Activated naive CD4-positive, alpha-beta T cell treated with anti-CD3 and anti-CD28 coated beads, Interleukin-2, amount 50 U/mL, for 24 hours (primary cell): Measurements from ENCODE around the gene LRRC52.
"Not testable (repeated sequence)": the region's sequence is repeated elsewhere in the genome, so short reads cannot be mapped to it uniquely, and the experiment has no call there.

Experiments
- H3K27ac Mint-ChIP-seq: one replicate; pipeline ENCODE4 v1.8.0; 2021; ENCODE audit warnings: mild to moderate bottlenecking, mixed read lengths
- H3K27me3 Mint-ChIP-seq: one replicate; pipeline ENCODE4 v1.8.0; 2021; ENCODE audit warnings: mixed read lengths
- H3K36me3 Mint-ChIP-seq: one replicate; pipeline ENCODE4 v1.8.0; 2021; ENCODE audit warnings: mixed read lengths
- H3K4me1 Mint-ChIP-seq: one replicate; pipeline ENCODE4 v1.8.0; 2021; ENCODE audit warnings: mixed read lengths
- H3K4me3 Mint-ChIP-seq: one replicate; pipeline ENCODE4 v1.8.0; 2021; ENCODE audit warnings: mild to moderate bottlenecking, mixed read lengths
- H3K9me3 Mint-ChIP-seq: one replicate; pipeline ENCODE4 v1.8.0; 2021; ENCODE audit warnings: mixed read lengths

Gene LRRC52

GRCh38 chr1:165595246-165595938 lies 51.6 kb downstream of the LRRC52 start:
- H3K4me3 Mint-ChIP-seq = no peak overlapping the region
- H3K4me1 Mint-ChIP-seq = peaks cover 28% of the 10 kb centered on the region
- H3K27me3 Mint-ChIP-seq = peaks cover 34% of the 10 kb centered on the region
- H3K9me3 Mint-ChIP-seq = no peaks in the 10 kb centered on the region
- H3K27ac Mint-ChIP-seq = no peak overlapping the region
- H3K36me3 Mint-ChIP-seq = peaks cover 1% of the 10 kb centered on the region

GRCh38 chr1:165597883-165598675 lies 54.3 kb downstream of the LRRC52 start:
- Mint-ChIP-seq H3K4me3 (peak overlapping the region; percentile 97), H3K9me3 (no peaks in the 10 kb centered on the region), H3K27ac (peak overlapping the region; percentile 91), H3K36me3 (peaks cover 1% of the 10 kb centered on the region), H3K4me1 (peaks cover 30% of the 10 kb centered on the region), H3K27me3 (peaks cover 24% of the 10 kb centered on the region)

GRCh38 chr1:165598676-165599059 lies 54.9 kb downstream of the LRRC52 start:
- Mint-ChIP-seq H3K36me3 (peaks cover 1% of the 10 kb centered on the region), H3K9me3 (no peaks in the 10 kb centered on the region), H3K27me3 (peaks cover 19% of the 10 kb centered on the region), H3K4me3 (peak overlapping the region; percentile 97), H3K27ac (no peak overlapping the region), H3K4me1 (peaks cover 28% of the 10 kb centered on the region)

GRCh38 chr1:165600793-165601192 lies 57.0 kb downstream of the LRRC52 start:
- Mint-ChIP-seq H3K27ac (no peak overlapping the region), H3K27me3 (peaks cover 7% of the 10 kb centered on the region), H3K4me3 (no peak overlapping the region), H3K4me1 (peaks cover 28% of the 10 kb centered on the region), H3K36me3 (peaks cover 1% of the 10 kb centered on the region), H3K9me3 (no peaks in the 10 kb centered on the region)

- H3K36me3 Mint-ChIP-seq = no peaks in the 10 kb centered on the region
- H3K27me3 Mint-ChIP-seq = peaks cover 1% of the 10 kb centered on the region
- H3K27ac Mint-ChIP-seq = no peak overlapping the region
- H3K4me3 Mint-ChIP-seq = no peak overlapping the region
- H3K9me3 Mint-ChIP-seq = no peaks in the 10 kb centered on the region
- peaks cover 8% of the 10 kb centered on the region for H3K4me1 Mint-ChIP-seq
Measured at GRCh38 chr1:165603810-165604209, 60.0 kb downstream of the LRRC52 start.

- Mint-ChIP-seq H3K36me3 (no peaks in the 10 kb centered on the region), H3K9me3 (no peaks in the 10 kb centered on the region), H3K4me1 (peaks cover 7% of the 10 kb centered on the region), H3K27me3 (peaks cover 1% of the 10 kb centered on the region), H3K27ac (no peak overlapping the region), H3K4me3 (no peak overlapping the region)
Measured at GRCh38 chr1:165605246-165605645, 61.4 kb downstream of the LRRC52 start.

- not testable (repeated sequence) for H3K36me3 Mint-ChIP-seq, H3K4me1 Mint-ChIP-seq, H3K27ac Mint-ChIP-seq, H3K4me3 Mint-ChIP-seq, H3K27me3 Mint-ChIP-seq, H3K9me3 Mint-ChIP-seq
Measured at GRCh38 chr1:165606676-165607075, 62.9 kb downstream of the LRRC52 start.

GRCh38 chr1:165610866-165611265 lies 67.1 kb downstream of the LRRC52 start:
- no peaks in the 10 kb centered on the region for H3K9me3 Mint-ChIP-seq
- H3K27me3 Mint-ChIP-seq = peaks cover 4% of the 10 kb centered on the region
- H3K27ac Mint-ChIP-seq = no peak overlapping the region
- peaks cover 2% of the 10 kb centered on the region for H3K36me3 Mint-ChIP-seq
- no peak overlapping the region for H3K4me3 Mint-ChIP-seq
- H3K4me1 Mint-ChIP-seq = no peaks in the 10 kb centered on the region

GRCh38 chr1:165612062-165612461 lies 68.3 kb downstream of the LRRC52 start:
- Mint-ChIP-seq H3K36me3 (peaks cover 2% of the 10 kb centered on the region), H3K27me3 (peaks cover 4% of the 10 kb centered on the region), H3K9me3 (no peaks in the 10 kb centered on the region), H3K27ac (no peak overlapping the region), H3K4me1 (no peaks in the 10 kb centered on the region), H3K4me3 (no peak overlapping the region)
